IPS DF 6.9 (cell line): ENCODE measurements around the gene SNRNP200.

ENCODE experiments used
- DNase-seq: peaks from one replicate; pipeline ENCODE4 v3.0.0-alpha.2; 2013; ENCODE audit warnings: low read depth, low spot score
- H3K27ac ChIP-seq: one replicate; pipeline ENCODE4 v1.5.1; 2013; ENCODE audit warnings: low read length, control low read depth
- H3K27me3 ChIP-seq: 2 replicates; pipeline ENCODE4 v1.6.1; 2013; ENCODE audit warnings: mild to moderate bottlenecking, low read length; ENCODE audit not compliant: control insufficient read depth, insufficient read depth
- H3K36me3 ChIP-seq: 2 replicates; pipeline ENCODE4 v1.6.1; 2013; ENCODE audit warnings: low read length; ENCODE audit not compliant: control insufficient read depth, insufficient read depth
- H3K4me1 ChIP-seq: 2 replicates; pipeline ENCODE4 v1.6.1; 2013; ENCODE audit warnings: low read length; ENCODE audit not compliant: control insufficient read depth, insufficient read depth
- H3K4me3 ChIP-seq: 2 replicates; pipeline ENCODE4 v1.5.1; 2013; ENCODE audit warnings: mild to moderate bottlenecking, low read length
- H3K9me3 ChIP-seq: 2 replicates; pipeline ENCODE4 v1.6.1; 2013; ENCODE audit warnings: low read length, inconsistent platforms; ENCODE audit not compliant: control insufficient read depth, insufficient read depth
- WGBS: extraction: QIAGEN DNeasy Blood & Tissue Kit; methylation state at CpG from one replicate; pipeline ENCODE4 v1.1.7; 2013; ENCODE audit warnings: mixed read lengths, missing lambda C conversion rate; ENCODE audit not compliant: insufficient read length, insufficient coverage; 5-methylcytosine and 5-hydroxymethylcytosine counted together

Gene SNRNP200

GRCh38 chr2:96340493-96341414 lies 35.4 kb upstream of the SNRNP200 start:
- DNase-seq: no peak
- no peaks in the 10 kb centered on the region for H3K27me3 ChIP-seq
- no peak overlapping the region for H3K27ac ChIP-seq
- H3K9me3 ChIP-seq: no peaks in the 10 kb centered on the region
- H3K4me3 ChIP-seq: no peak overlapping the region
- peaks cover 12% of the 10 kb centered on the region for H3K36me3 ChIP-seq
- H3K4me1 ChIP-seq: no peaks in the 10 kb centered on the region
- WGBS: no CpG with 5 or more reads among the region's 9 CpGs

GRCh38 chr2:96336873-96337272 lies 31.5 kb upstream of the SNRNP200 start:
- H3K27ac ChIP-seq: no peak overlapping the region
- no peak for DNase-seq
- no CpG with 5 or more reads among the region's 3 CpGs for WGBS
- no peaks in the 10 kb centered on the region for H3K9me3 ChIP-seq
- no peaks in the 10 kb centered on the region for H3K27me3 ChIP-seq
- H3K36me3 ChIP-seq: peaks cover 5% of the 10 kb centered on the region
- H3K4me3 ChIP-seq: no peak overlapping the region
- no peaks in the 10 kb centered on the region for H3K4me1 ChIP-seq

GRCh38 chr2:96336104-96336775 lies 30.9 kb upstream of the SNRNP200 start:
- no peaks in the 10 kb centered on the region for H3K4me1 ChIP-seq
- WGBS: no CpG with 5 or more reads among the region's 15 CpGs
- H3K4me3 ChIP-seq: peak overlapping the region; percentile 76; the same call in 1 of the 2 replicates
- no peak overlapping the region for H3K27ac ChIP-seq
- no peak for DNase-seq
- no peaks in the 10 kb centered on the region for H3K36me3 ChIP-seq
- no peaks in the 10 kb centered on the region for H3K9me3 ChIP-seq
- no peaks in the 10 kb centered on the region for H3K27me3 ChIP-seq

GRCh38 chr2:96333708-96334107 lies 28.4 kb upstream of the SNRNP200 start:
- H3K36me3 ChIP-seq: no peaks in the 10 kb centered on the region

GRCh38 chr2:96330407-96330806 lies 25.1 kb upstream of the SNRNP200 start:
- H3K27me3 ChIP-seq: no peaks in the 10 kb centered on the region
- H3K36me3 ChIP-seq: peaks cover 5% of the 10 kb centered on the region; the same call in 1 of the 2 replicates
- H3K4me1 ChIP-seq: no peaks in the 10 kb centered on the region; the same call in 1 of the 2 replicates
- no peak overlapping the region for H3K4me3 ChIP-seq
- H3K27ac ChIP-seq: no peak overlapping the region
- no CpG with 5 or more reads among the region's 1 CpG for WGBS
- no peak for DNase-seq
- H3K9me3 ChIP-seq: no peaks in the 10 kb centered on the region

More at GRCh38 chr2:96333708-96334107, 28.4 kb upstream of the SNRNP200 start:
- Histone ChIP-seq H3K27ac (no peak overlapping the region), H3K4me1 (no peaks in the 10 kb centered on the region), H3K4me3 (no peak overlapping the region), H3K27me3 (no peaks in the 10 kb centered on the region), H3K9me3 (no peaks in the 10 kb centered on the region)
- no CpG with 5 or more reads among the region's 3 CpGs for WGBS
- no peak for DNase-seq

GRCh38 chr2:96329874-96330273 lies 24.5 kb upstream of the SNRNP200 start:
- H3K4me1 ChIP-seq: no peaks in the 10 kb centered on the region; the same call in 1 of the 2 replicates
- no peaks in the 10 kb centered on the region for H3K9me3 ChIP-seq
- peaks cover 5% of the 10 kb centered on the region; the same call in 1 of the 2 replicates for H3K36me3 ChIP-seq
- H3K4me3 ChIP-seq: no peak overlapping the region
- H3K27me3 ChIP-seq: no peaks in the 10 kb centered on the region
- no CpG with 5 or more reads among the region's 6 CpGs for WGBS
- no peak overlapping the region for H3K27ac ChIP-seq
- DNase-seq: no peak

GRCh38 chr2:96329456-96329855 lies 24.1 kb upstream of the SNRNP200 start:
- Histone ChIP-seq H3K27ac (no peak overlapping the region), H3K27me3 (no peaks in the 10 kb centered on the region), H3K4me3 (no peak overlapping the region), H3K4me1 (no peaks in the 10 kb centered on the region; the same call in 1 of the 2 replicates), H3K9me3 (no peaks in the 10 kb centered on the region), H3K36me3 (peaks cover 5% of the 10 kb centered on the region; the same call in 1 of the 2 replicates)
- DNase-seq: no peak
- no CpG with 5 or more reads among the region's 1 CpG for WGBS

GRCh38 chr2:96326990-96327820 lies 21.9 kb upstream of the SNRNP200 start:
- no peak overlapping the region for H3K4me3 ChIP-seq
- no peaks in the 10 kb centered on the region; the same call in 1 of the 2 replicates for H3K4me1 ChIP-seq
- WGBS: no CpG with 5 or more reads among the region's 21 CpGs
- H3K9me3 ChIP-seq: no peaks in the 10 kb centered on the region
- H3K27ac ChIP-seq: no peak overlapping the region
- peaks cover 2% of the 10 kb centered on the region; the same call in 1 of the 2 replicates for H3K27me3 ChIP-seq
- DNase-seq: no peak
- peaks cover 5% of the 10 kb centered on the region; the same call in 1 of the 2 replicates for H3K36me3 ChIP-seq

- peaks cover 2% of the 10 kb centered on the region; the same call in 1 of the 2 replicates for H3K27me3 ChIP-seq
- no peak overlapping the region for H3K4me3 ChIP-seq
- no peak overlapping the region for H3K27ac ChIP-seq
- peaks cover 5% of the 10 kb centered on the region; the same call in 1 of the 2 replicates for H3K36me3 ChIP-seq
- H3K9me3 ChIP-seq: no peaks in the 10 kb centered on the region
- no CpG with 5 or more reads among the region's 8 CpGs for WGBS
- no peaks in the 10 kb centered on the region; the same call in 1 of the 2 replicates for H3K4me1 ChIP-seq
- no peak for DNase-seq
Measured at GRCh38 chr2:96326564-96326963, 21.2 kb upstream of the SNRNP200 start.
